ENCODE data around the gene KHDC4.

KHDC4 gene

GRCh38 chr1:155940993-155941844 is 7.0 kb upstream of the KHDC4 start, which contains the start of gene RXFP4 (continued):
- TF ChIP-seq SALL2 (tag by site-specific recombination; IDR thresholded peaks at IDR 0.05; ENCODE audit: borderline replicate concordance), result no peak
- TF ChIP-seq ZBTB17 (tag by site-specific recombination; IDR thresholded peaks at IDR 0.05), result peak; percentile 11; the same call in 1 of the 2 replicates
- TF ChIP-seq OVOL3 (tag by site-specific recombination; IDR thresholded peaks at IDR 0.05), result no peak
- no peak for TF ChIP-seq REPIN1 (tag by site-specific recombination; IDR thresholded peaks at IDR 0.05; ENCODE audit: low read depth)
- TF ChIP-seq, protein P1, sequence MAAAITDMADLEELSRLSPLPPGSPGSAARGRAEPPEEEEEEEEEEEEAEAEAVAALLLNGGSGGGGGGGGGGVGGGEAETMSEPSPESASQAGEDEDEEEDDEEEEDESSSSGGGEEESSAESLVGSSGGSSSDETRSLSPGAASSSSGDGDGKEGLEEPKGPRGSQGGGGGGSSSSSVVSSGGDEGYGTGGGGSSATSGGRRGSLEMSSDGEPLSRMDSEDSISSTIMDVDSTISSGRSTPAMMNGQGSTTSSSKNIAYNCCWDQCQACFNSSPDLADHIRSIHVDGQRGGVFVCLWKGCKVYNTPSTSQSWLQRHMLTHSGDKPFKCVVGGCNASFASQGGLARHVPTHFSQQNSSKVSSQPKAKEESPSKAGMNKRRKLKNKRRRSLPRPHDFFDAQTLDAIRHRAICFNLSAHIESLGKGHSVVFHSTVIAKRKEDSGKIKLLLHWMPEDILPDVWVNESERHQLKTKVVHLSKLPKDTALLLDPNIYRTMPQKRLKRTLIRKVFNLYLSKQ (tag by site-specific recombination; IDR thresholded peaks at IDR 0.05; ENCODE audit: borderline replicate concordance), result no peak
- TF ChIP-seq, protein P2, sequence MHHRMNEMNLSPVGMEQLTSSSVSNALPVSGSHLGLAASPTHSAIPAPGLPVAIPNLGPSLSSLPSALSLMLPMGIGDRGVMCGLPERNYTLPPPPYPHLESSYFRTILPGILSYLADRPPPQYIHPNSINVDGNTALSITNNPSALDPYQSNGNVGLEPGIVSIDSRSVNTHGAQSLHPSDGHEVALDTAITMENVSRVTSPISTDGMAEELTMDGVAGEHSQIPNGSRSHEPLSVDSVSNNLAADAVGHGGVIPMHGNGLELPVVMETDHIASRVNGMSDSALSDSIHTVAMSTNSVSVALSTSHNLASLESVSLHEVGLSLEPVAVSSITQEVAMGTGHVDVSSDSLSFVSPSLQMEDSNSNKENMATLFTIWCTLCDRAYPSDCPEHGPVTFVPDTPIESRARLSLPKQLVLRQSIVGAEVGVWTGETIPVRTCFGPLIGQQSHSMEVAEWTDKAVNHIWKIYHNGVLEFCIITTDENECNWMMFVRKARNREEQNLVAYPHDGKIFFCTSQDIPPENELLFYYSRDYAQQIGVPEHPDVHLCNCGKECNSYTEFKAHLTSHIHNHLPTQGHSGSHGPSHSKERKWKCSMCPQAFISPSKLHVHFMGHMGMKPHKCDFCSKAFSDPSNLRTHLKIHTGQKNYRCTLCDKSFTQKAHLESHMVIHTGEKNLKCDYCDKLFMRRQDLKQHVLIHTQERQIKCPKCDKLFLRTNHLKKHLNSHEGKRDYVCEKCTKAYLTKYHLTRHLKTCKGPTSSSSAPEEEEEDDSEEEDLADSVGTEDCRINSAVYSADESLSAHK (tag by site-specific recombination; IDR thresholded peaks at IDR 0.05), result no peak
- no peak for TF ChIP-seq ZNF558 (tag by site-specific recombination; IDR thresholded peaks at IDR 0.05)
- peak; percentile 56 for TF ChIP-seq GLIS2 (tag by site-specific recombination; IDR thresholded peaks at IDR 0.05)
- TF ChIP-seq ZNF549 (tag by site-specific recombination; IDR thresholded peaks at IDR 0.05), result no peak
- no peak for TF ChIP-seq ZNF658 (tag by site-specific recombination; IDR thresholded peaks at IDR 0.05)
- TF ChIP-seq ZNF248 (tag by site-specific recombination; IDR thresholded peaks at IDR 0.05), result no peak
- peak; percentile 90 for TF ChIP-seq ZFHX2 (tag by site-specific recombination; conservative IDR thresholded peaks at IDR 0.05)
- TF ChIP-seq ZNF398 (tag by site-specific recombination; IDR thresholded peaks at IDR 0.05), result no peak
- TF ChIP-seq ZNF473 (tag by site-specific recombination; IDR thresholded peaks at IDR 0.05), result no peak
- TF ChIP-seq TCF7L2 (IDR thresholded peaks at IDR 0.05; ENCODE audit: borderline replicate concordance, low read depth, low read length), result no peak
- peak; percentile 67 for TF ChIP-seq ZEB2 (tag by site-specific recombination; IDR thresholded peaks at IDR 0.05)
- no peak for TF ChIP-seq ZNF311 (tag by site-specific recombination; IDR thresholded peaks at IDR 0.05; ENCODE audit: borderline replicate concordance)
- TF ChIP-seq ZNF596 (tag by site-specific recombination; IDR thresholded peaks at IDR 0.05), result no peak
- no peak for TF ChIP-seq RBAK (tag by site-specific recombination; IDR thresholded peaks at IDR 0.05)
- no peak; the same call in none of the 2 replicates for TF ChIP-seq ZXDB (tag by site-specific recombination; IDR thresholded peaks at IDR 0.05)
- peak; percentile 67 for TF ChIP-seq KLF9 (tag by site-specific recombination; IDR thresholded peaks at IDR 0.05; ENCODE audit: low read depth)
- no peak for TF ChIP-seq ZNF19 (tag by site-specific recombination; IDR thresholded peaks at IDR 0.05; ENCODE audit: low read depth)
- peak; percentile 73 for TF ChIP-seq EGR2 (tag by site-specific recombination; IDR thresholded peaks at IDR 0.05; ENCODE audit: low read depth)
- peak; percentile 90 for TF ChIP-seq SP2 (tag by site-specific recombination; IDR thresholded peaks at IDR 0.05)
- TF ChIP-seq ZNF404 (tag by site-specific recombination; IDR thresholded peaks at IDR 0.05), result no peak
- no peak for TF ChIP-seq ZNF692 (tag by site-specific recombination; IDR thresholded peaks at IDR 0.05)
- TF ChIP-seq ZBTB8A (tag by site-specific recombination; IDR thresholded peaks at IDR 0.05), result 0 out of 2 replicates have a peak, but pooled peaks have one; percentile 0
- TF ChIP-seq ZNF140 (tag by site-specific recombination; IDR thresholded peaks at IDR 0.05), result no peak
- TF ChIP-seq ZNF747 (tag by site-specific recombination; IDR thresholded peaks at IDR 0.05), result no peak
- TF ChIP-seq, protein P3, sequence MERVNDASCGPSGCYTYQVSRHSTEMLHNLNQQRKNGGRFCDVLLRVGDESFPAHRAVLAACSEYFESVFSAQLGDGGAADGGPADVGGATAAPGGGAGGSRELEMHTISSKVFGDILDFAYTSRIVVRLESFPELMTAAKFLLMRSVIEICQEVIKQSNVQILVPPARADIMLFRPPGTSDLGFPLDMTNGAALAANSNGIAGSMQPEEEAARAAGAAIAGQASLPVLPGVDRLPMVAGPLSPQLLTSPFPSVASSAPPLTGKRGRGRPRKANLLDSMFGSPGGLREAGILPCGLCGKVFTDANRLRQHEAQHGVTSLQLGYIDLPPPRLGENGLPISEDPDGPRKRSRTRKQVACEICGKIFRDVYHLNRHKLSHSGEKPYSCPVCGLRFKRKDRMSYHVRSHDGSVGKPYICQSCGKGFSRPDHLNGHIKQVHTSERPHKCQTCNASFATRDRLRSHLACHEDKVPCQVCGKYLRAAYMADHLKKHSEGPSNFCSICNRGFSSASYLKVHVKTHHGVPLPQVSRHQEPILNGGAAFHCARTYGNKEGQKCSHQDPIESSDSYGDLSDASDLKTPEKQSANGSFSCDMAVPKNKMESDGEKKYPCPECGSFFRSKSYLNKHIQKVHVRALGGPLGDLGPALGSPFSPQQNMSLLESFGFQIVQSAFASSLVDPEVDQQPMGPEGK (tag by site-specific recombination; IDR thresholded peaks at IDR 0.05), result peak; percentile 61

Data from HEK293 (cell line).